ENCODE data around the gene CCM2L.

GRCh38 chr20:32009564-32009963 is 674 bp upstream of the CCM2L start:
- TF ChIP-seq, protein P1, sequence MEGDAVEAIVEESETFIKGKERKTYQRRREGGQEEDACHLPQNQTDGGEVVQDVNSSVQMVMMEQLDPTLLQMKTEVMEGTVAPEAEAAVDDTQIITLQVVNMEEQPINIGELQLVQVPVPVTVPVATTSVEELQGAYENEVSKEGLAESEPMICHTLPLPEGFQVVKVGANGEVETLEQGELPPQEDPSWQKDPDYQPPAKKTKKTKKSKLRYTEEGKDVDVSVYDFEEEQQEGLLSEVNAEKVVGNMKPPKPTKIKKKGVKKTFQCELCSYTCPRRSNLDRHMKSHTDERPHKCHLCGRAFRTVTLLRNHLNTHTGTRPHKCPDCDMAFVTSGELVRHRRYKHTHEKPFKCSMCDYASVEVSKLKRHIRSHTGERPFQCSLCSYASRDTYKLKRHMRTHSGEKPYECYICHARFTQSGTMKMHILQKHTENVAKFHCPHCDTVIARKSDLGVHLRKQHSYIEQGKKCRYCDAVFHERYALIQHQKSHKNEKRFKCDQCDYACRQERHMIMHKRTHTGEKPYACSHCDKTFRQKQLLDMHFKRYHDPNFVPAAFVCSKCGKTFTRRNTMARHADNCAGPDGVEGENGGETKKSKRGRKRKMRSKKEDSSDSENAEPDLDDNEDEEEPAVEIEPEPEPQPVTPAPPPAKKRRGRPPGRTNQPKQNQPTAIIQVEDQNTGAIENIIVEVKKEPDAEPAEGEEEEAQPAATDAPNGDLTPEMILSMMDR (IDR thresholded peaks at IDR 0.05; ENCODE audit: low read depth, low read length, poor library complexity, severe bottlenecking) = no peak
- TF ChIP-seq EZH2phosphoT487 (IDR thresholded peaks at IDR 0.05; ENCODE audit: borderline replicate concordance, low read length) = no peak
